ENCODE results near the gene ARID3A. TPM values are rescaled to one million over a fixed set of nuclear protein-coding genes. Genes with fewer than 3 reads are reported as not detected.

ARID3A gene
- total and polyA plus RNA-seq, 2 of the 4 experiments (the other 2 are of a cell fraction): 16.0 to 23.1 TPM

GRCh38 chr19:917323-918151 lies 8.3 kb upstream of the ARID3A start, which contains the start of gene KISS1R (continued):
- TF ChIP-seq POLR2A (IDR thresholded peaks at IDR 0.05; ENCODE audit: low read depth, low read length): no peak

GRCh38 chr19:918152-918437 lies 7.7 kb upstream of the ARID3A start:
- H2AK9ac ChIP-seq (replicated peaks; ENCODE audit: low read depth, low read length, poor library complexity): no peak overlapping the region
- H2BK5ac ChIP-seq (ENCODE audit: low read depth, low read length, poor library complexity, severe bottlenecking): no peak overlapping the region
- H3K27me3 ChIP-seq (ENCODE audit: control insufficient read depth, insufficient read depth, low read length): peaks cover 38% of the 10 kb centered on the region
- no peaks in the 10 kb centered on the region for H3K9me3 ChIP-seq (ENCODE audit: control insufficient read depth, insufficient read depth, low read length)
- no peaks in the 10 kb centered on the region for H4K20me1 ChIP-seq (ENCODE audit: insufficient read depth, low read length)
- no peak overlapping the region for H4K8ac ChIP-seq (ENCODE audit: low read depth in 2 of 2, low read length in 2 of 2)
- H3K14ac ChIP-seq (replicated peaks; ENCODE audit: low read depth, low read length): no peak overlapping the region
- no peak overlapping the region for H3K56ac ChIP-seq (ENCODE audit: extremely low read depth, insufficient read depth, low read length)
- H2BK120ac ChIP-seq (ENCODE audit: low read depth, low read length): no peak overlapping the region
- ChIA-PET POLR2A (ENCODE audit: unreplicated experiment) (no interaction called here), CTCF (no interaction called here)
- no peak overlapping the region for H2AK5ac ChIP-seq (ENCODE audit: low read depth, low read length)
- H4K91ac ChIP-seq (ENCODE audit: insufficient read depth, low read depth, low read length): no peak overlapping the region
- H3K27ac ChIP-seq (ENCODE audit: insufficient read depth, low read length): no peak overlapping the region
- H4K5ac ChIP-seq (ENCODE audit: low read depth, low read length): no peak overlapping the region
- no peak overlapping the region for H3K4ac ChIP-seq (ENCODE audit: low read depth, low read length)
- H3K36me3 ChIP-seq (ENCODE audit: control insufficient read depth, insufficient read depth, low read length): no peaks in the 10 kb centered on the region
- in situ Hi-C loops (cut with MboI; ENCODE audit: low sequenced_read_pairs) (no loop called here), dilution Hi-C loops (cut with HindIII; ENCODE audit: low sequenced_read_pairs, unreplicated experiment) (no loop called here), intact Hi-C loops (cut with micrococcal nuclease) (no loop called here)
- H2BK15ac ChIP-seq (ENCODE audit: low read depth, low read length): no peak overlapping the region
- H2BK20ac ChIP-seq (ENCODE audit: low read depth, low read length): no peak overlapping the region
- BruUV-seq (replicated peaks): no TSS peak
- no peak overlapping the region for H3K9ac ChIP-seq (ENCODE audit: low read depth, low read length)
- H3K4me3 ChIP-seq (ENCODE audit: insufficient read depth, low read depth, low read length): no peak overlapping the region
- DNase-seq (no peak), ATAC-seq (ENCODE audit: low read depth) (no peak)
- no peak overlapping the region for H2AFZ ChIP-seq (replicated peaks; ENCODE audit: low read length, poor library complexity)
- no peaks in the 10 kb centered on the region for H3K9me1 ChIP-seq (ENCODE audit: insufficient read depth, low read length)
- peaks cover 8% of the 10 kb centered on the region for H3K4me1 ChIP-seq (ENCODE audit: control insufficient read depth, insufficient read depth, low read length)
- H3K18ac ChIP-seq (ENCODE audit: low read depth, low read length): no peak overlapping the region
- H3K4me2 ChIP-seq (ENCODE audit: low read depth, low read length): no peak overlapping the region
- peaks cover 0 to 7% of the 10 kb centered on the region in 2 experiments; a peak in 1 of 4 replicates for H3K79me1 ChIP-seq (ENCODE audit: low read depth in 1 of 2, low read length in 2 of 2)
- no peak overlapping the region for H3K23ac ChIP-seq (ENCODE audit: low read depth, low read length)
- 0% methylated on average over 4 of the region's 12 CpGs; no CpG with 5 or more reads in 1 of the 2 experiments for WGBS, 2 experiments (ENCODE audit: extremely low coverage in 2 of 2, insufficient read length in 1 of 2)
- TF ChIP-seq FOS (IDR thresholded peaks at IDR 0.05; ENCODE audit: low read depth, low read length) (no peak), MXI1 (IDR thresholded peaks at IDR 0.05; ENCODE audit: borderline replicate concordance, low read depth, low read length) (no peak), USF2 (IDR thresholded peaks at IDR 0.05; ENCODE audit: low read depth, low read length) (no peak), MAZ (IDR thresholded peaks at IDR 0.05; ENCODE audit: borderline replicate concordance, low read depth, low read length) (no peak), RFX5 (IDR thresholded peaks at IDR 0.05; ENCODE audit: low read depth, low read length) (no peak), CHD1 (IDR thresholded peaks at IDR 0.05; ENCODE audit: low read depth, low read length) (no peak), BHLHE40 (IDR thresholded peaks at IDR 0.05; ENCODE audit: low read depth, low read length) (no peak), NFE2L2 (IDR thresholded peaks at IDR 0.05; ENCODE audit: low read depth, low read length) (no peak), POLR2A (IDR thresholded peaks at IDR 0.05; ENCODE audit: low read depth, low read length) (no peak), MAFK (IDR thresholded peaks at IDR 0.05; ENCODE audit: low read depth, low read length) (no peak), CEBPB (IDR thresholded peaks at IDR 0.05; ENCODE audit: low read depth, low read length) (no peak), RAD21 (IDR thresholded peaks at IDR 0.05; ENCODE audit: low read length) (no peak), SMC3 (IDR thresholded peaks at IDR 0.05; ENCODE audit: low read depth, low read length) (no peak), RCOR1 (IDR thresholded peaks at IDR 0.05; ENCODE audit: insufficient replicate concordance, low read length) (no peak), ELK1 (IDR thresholded peaks at IDR 0.05; ENCODE audit: borderline replicate concordance, low read depth, low read length) (no peak)

All from IMR-90 (cell line).